KMS-11 (cell line): ENCODE data around the gene SRPX.

Experiments used
- H2AFZ ChIP-seq: fragments of 200-600 bp; sonication (generic); 2 replicates; pipeline ENCODE4 v1.6.1; 2016; ENCODE audit warnings: antibody characterized with exemption, mixed run types, low read depth
- H3K27ac ChIP-seq: fragments of 200-600 bp; sonication (generic); 2 replicates; pipeline ENCODE4 v1.6.1; 2016; ENCODE audit warnings: mild to moderate bottlenecking, mixed run types
- H3K27me3 ChIP-seq: fragments of 200-600 bp; sonication (generic); 2 replicates; pipeline ENCODE4 v1.6.1; 2017; ENCODE audit warnings: mild to moderate bottlenecking, low read depth, mixed run types, moderate library complexity; ENCODE audit not compliant: insufficient read depth
- H3K36me3 ChIP-seq: fragments of 200-600 bp; sonication (generic); 2 replicates; pipeline ENCODE4 v1.6.1; 2017; ENCODE audit warnings: mild to moderate bottlenecking, mixed run types; ENCODE audit not compliant: insufficient read depth
- H3K4me1 ChIP-seq: fragments of 200-600 bp; sonication (generic); 2 replicates; pipeline ENCODE4 v1.6.1; 2016; ENCODE audit warnings: mild to moderate bottlenecking, low read depth, mixed run types; ENCODE audit not compliant: poor library complexity, severe bottlenecking
- H3K4me2 ChIP-seq: fragments of 200-600 bp; sonication (generic); 2 replicates; pipeline ENCODE4 v1.7.0; 2016; ENCODE audit warnings: mild to moderate bottlenecking, mixed run types
- H3K4me3 ChIP-seq: fragments of 200-600 bp; sonication (generic); IDR thresholded peaks from 2 replicates; pipeline ENCODE4 v1.6.1; 2017; ENCODE audit warnings: low read depth, low read length, mixed read lengths; ENCODE audit not compliant: insufficient read depth
- H3K79me2 ChIP-seq: fragments of 200-600 bp; sonication (generic); 2 replicates; pipeline ENCODE4 v1.6.1; 2016; ENCODE audit warnings: low read depth, mixed run types; ENCODE audit not compliant: insufficient read depth
- H3K9ac ChIP-seq: fragments of 200-600 bp; sonication (generic); 2 replicates; pipeline ENCODE4 v1.6.1; 2016; ENCODE audit warnings: mild to moderate bottlenecking, mixed run types
- H4K20me1 ChIP-seq: fragments of 200-600 bp; sonication (generic); 2 replicates; pipeline ENCODE4 v1.6.1; 2016; ENCODE audit warnings: mild to moderate bottlenecking, mixed run types; ENCODE audit not compliant: insufficient read depth
- CTCF ChIP-seq: fragments of 200-600 bp; sonication (generic); conservative IDR thresholded peaks from 2 replicates; pipeline ENCODE4 v1.6.1; 2017; ENCODE audit warnings: low read depth, mild to moderate bottlenecking, antibody characterized with exemption, low read length, moderate library complexity, mixed read lengths

The SRPX gene

GRCh38 chrX:38150993-38151392 lies 69.7 kb downstream of the SRPX start:
- Histone ChIP-seq H3K27ac (no peak overlapping the region), H4K20me1 (no peaks in the 10 kb centered on the region)
- no peak for TF ChIP-seq CTCF

GRCh38 chrX:38149016-38149415 lies 71.7 kb downstream of the SRPX start:
- peak overlapping the region; percentile 17; the same call in 1 of the 2 replicates for H3K4me2 ChIP-seq
- H3K4me1 ChIP-seq = peaks cover 8% of the 10 kb centered on the region
- no peak overlapping the region for H3K27ac ChIP-seq
- H3K9ac ChIP-seq = no peak overlapping the region
- no peaks in the 10 kb centered on the region for H3K27me3 ChIP-seq
- H4K20me1 ChIP-seq = no peaks in the 10 kb centered on the region
- H2AFZ ChIP-seq = no peak overlapping the region
- H3K79me2 ChIP-seq = no peaks in the 10 kb centered on the region
- no peaks in the 10 kb centered on the region for H3K36me3 ChIP-seq
- no peak for TF ChIP-seq CTCF
- no peak overlapping the region for H3K4me3 ChIP-seq

More at GRCh38 chrX:38150993-38151392, 69.7 kb downstream of the SRPX start:
- H3K79me2 ChIP-seq = no peaks in the 10 kb centered on the region
- H3K4me3 ChIP-seq = no peak overlapping the region
- no peak overlapping the region for H3K9ac ChIP-seq
- peaks cover 8% of the 10 kb centered on the region for H3K4me1 ChIP-seq
- no peak overlapping the region for H2AFZ ChIP-seq
- H3K27me3 ChIP-seq = no peaks in the 10 kb centered on the region
- no peaks in the 10 kb centered on the region for H3K36me3 ChIP-seq
- no peak overlapping the region for H3K4me2 ChIP-seq

- no peak overlapping the region for H3K9ac ChIP-seq
- no peak for TF ChIP-seq CTCF
- no peaks in the 10 kb centered on the region for H3K4me1 ChIP-seq
- no peaks in the 10 kb centered on the region for H3K36me3 ChIP-seq
- no peak overlapping the region for H3K4me3 ChIP-seq
- no peaks in the 10 kb centered on the region for H3K79me2 ChIP-seq
- H4K20me1 ChIP-seq = no peaks in the 10 kb centered on the region
- no peaks in the 10 kb centered on the region for H3K27me3 ChIP-seq
- no peak overlapping the region for H2AFZ ChIP-seq
- no peak overlapping the region for H3K4me2 ChIP-seq
- H3K27ac ChIP-seq = no peak overlapping the region
These were observed 78.1 kb downstream of the SRPX start for GRCh38 chrX:38142610-38143009.

DNA sequence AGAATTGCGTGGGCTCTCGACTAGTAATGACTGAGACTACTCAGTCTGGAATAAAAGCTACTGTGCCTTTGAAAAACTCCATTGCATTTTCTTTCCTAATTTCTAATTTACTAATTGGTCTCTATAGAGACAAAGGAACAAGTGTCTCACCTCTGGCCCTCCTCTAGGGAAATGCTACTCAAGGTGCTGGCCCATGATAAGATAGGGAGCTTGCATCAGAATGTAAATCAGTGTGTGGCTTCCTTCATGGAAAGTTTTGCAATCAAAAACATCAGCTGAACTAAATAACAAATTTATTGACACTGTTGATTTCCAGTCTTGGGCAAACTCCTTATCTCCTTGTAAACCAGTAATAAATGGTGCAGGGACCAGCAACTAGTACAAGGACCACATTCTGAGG lies 81.8 kb downstream of the SRPX start:
- TF ChIP-seq CTCF = no peak
- H3K9ac ChIP-seq = no peak overlapping the region
- H3K36me3 ChIP-seq = no peaks in the 10 kb centered on the region
- H3K4me3 ChIP-seq = no peak overlapping the region
- no peaks in the 10 kb centered on the region for H4K20me1 ChIP-seq
- H3K79me2 ChIP-seq = no peaks in the 10 kb centered on the region
- H3K4me2 ChIP-seq = no peak overlapping the region
- no peak overlapping the region for H2AFZ ChIP-seq
- H3K27ac ChIP-seq = no peak overlapping the region
- no peaks in the 10 kb centered on the region for H3K4me1 ChIP-seq
- no peaks in the 10 kb centered on the region for H3K27me3 ChIP-seq
